GM19023 (cell line): ENCODE data around the gene DDX24.
"Not testable (repeated sequence)": the region's sequence is repeated elsewhere in the genome, so short reads cannot be mapped to it uniquely, and the experiment has no call there.

Experiments
- ATAC-seq: cut with Tn5 transposase; IDR thresholded peaks from one replicate; pipeline ENCODE4 v1.9.1; 2021; ENCODE audit warnings: mild to moderate bottlenecking, moderate library complexity; ENCODE audit not compliant: unreplicated experiment

DDX24 gene

DNA sequence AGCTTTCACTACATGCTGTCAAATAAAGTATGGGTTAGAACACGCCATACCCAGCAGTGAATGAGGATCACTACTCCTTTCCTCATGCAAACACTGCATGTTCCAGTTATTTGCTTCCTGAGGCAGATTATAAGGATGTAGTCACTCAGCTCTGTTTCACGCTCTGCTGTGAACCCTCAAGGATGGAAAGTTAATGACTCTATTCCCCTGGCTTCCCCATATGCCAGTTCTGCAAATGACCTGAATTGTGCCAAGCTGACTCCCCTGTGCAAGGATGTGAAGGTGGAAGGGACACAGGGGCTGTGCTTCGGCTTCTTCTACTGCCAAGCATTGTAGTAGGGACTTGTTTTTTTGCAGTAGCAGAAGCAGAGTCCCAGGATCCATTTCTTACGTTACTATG lies 6.9 kb upstream of the DDX24 start:
- ATAC-seq, result no peak

- peak; percentile 24 for ATAC-seq
These were observed 401 bp upstream of the DDX24 start for GRCh38 chr14:94081386-94081820.

DNA sequence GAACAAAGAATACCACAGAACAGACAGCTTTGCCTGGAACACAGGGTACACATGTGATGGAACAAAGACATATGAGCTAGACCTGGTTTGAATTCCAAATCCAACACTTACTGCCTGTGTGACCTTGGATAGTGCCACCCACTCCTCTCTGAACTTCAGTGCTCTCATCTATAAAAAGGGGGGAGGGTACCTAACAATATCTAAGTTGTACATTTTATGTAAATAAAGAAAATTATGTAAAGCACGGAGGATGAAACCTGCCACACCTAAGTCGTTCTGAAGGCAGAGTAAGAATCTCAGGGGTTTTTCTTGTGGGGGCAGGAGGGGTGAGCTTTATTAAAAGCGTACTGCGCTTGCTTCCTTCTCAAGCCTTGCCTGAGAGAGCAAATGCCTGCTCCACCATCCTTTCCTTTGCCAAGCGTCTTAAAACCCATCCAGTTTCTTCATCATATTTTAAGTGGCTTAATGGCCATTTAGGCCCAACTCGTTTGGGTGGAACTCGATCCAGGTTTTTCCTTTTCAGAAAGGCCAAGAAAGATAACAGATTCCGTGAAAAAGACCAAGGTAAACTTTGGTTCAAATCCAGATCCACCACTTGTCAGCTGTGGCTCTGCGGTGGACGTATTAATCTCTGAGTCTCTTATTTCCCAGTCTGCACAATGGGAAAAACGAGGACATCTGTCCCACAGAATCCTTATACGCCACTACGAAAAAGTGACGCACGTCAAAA lies 946 bp downstream of the DDX24 start:
- ATAC-seq, result no peak

GRCh38 chr14:94077823-94078222 lies 3.2 kb downstream of the DDX24 start:
- ATAC-seq, result no peak

DNA sequence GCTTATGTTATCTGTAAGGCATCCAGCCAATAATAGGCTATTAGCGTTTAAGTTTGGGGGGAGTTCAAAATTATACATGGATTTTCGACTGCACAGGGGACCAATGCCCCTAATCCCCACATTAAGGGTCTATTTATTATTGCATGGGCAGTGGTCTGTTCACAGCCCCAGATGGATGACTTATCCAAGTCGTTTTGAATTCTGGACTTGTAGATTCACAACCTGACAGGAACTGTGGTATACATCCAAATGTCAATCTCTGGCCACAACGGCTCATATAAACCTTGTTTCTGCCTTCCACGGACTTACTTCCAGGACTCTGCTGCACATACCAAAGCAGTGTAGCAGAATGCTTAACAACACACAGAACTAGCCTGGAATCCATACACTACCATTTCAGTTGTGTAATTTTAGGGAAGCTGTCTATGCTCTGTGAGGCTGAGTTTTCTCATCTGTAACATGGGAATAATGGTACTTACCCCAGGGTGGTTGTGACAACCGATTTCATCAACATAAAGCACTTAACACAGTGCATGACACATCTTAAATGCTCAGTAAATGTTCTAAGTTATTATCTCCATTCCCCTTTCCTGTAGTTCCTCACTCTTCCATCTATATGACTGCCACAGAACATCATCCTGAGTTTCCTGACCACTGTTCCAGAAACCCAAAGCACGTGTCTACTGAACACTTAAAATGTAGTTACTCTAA lies 3.7 kb downstream of the DDX24 start:
- ATAC-seq, result no peak

DNA sequence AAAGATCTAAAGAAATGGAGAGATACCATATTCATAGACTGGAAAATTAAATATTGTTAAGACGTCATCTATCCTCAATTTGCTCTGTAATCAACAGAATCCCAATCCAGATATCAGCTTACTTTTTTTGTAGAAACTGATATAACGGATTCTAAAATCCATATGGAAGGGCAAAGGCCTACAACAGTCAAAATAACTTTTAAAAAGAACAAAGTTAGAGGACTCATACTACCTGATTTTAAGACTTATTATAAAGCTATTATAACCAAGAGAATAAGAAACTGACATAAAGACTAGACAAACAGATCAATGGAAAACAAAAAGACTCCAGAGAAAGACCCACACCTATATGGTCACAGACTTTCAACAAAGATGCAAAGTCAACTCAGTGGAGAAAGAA lies 6.0 kb downstream of the DDX24 start:
- no peak for ATAC-seq

DNA sequence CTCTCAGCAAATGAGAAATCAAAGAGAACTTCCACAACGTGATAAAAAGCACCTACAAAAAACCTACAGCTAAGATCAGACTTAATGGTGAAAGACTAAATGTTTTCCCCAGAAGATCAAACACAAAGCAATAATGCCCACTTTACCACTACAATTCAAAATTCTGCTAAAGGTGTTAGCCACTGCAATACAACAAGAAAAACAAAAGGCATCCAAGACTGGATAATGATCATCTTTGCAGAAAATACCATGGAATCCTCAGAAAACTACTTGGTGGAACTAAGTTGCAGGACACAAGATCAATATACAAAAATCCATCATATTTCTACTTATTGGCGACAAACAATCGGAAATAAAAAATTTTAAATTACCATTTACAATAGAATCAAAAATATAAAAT lies 6.5 kb downstream of the DDX24 start:
- ATAC-seq, result no peak

DNA sequence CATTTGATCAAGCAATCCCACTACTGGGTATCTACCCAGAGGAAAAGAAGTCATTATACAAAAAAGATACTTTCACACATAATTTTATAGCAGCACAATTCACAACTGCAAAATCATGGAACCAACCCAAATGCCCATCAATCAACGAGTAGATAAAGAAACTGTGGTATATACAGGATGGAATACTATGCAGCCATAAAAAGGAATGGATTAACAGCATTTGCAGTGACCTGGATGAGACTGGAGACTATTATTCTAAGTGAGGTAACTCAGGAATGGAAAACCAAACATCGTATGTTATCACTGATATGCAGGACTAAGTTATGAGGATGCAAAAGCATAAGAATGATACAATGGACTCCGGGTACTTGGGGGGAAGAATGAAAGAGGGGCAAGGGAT lies 8.9 kb downstream of the DDX24 start:
- not testable (repeated sequence) for ATAC-seq

GRCh38 chr14:94066089-94066676 lies 14.8 kb downstream of the DDX24 start:
- no peak for ATAC-seq

- no peak for ATAC-seq
These were observed 18.6 kb downstream of the DDX24 start for GRCh38 chr14:94062344-94062940.

- ATAC-seq, result no peak
These were observed 21.0 kb downstream of the DDX24 start for GRCh38 chr14:94059998-94060397.

DNA sequence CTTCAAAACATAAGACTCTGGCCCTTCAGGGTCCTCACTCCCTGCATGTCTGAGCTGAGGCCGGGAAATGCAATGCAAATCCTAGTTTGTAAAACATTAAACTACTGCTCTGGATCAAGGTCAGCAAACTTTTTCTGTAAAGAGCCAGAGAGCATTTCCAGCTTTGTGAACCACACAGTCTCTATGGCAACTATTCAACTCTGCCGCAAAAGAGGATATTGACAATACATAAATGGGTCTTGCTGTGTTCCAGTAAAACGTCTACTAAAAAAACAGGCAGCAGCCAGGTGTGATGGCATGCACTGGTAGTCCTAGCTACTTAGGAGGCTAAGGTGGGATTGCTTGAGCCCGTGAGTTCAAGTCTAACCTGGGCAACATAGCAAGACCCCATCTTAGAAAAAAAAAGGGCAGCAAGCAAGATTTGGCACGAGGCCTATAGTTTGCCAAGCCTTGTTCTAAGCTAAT lies 22.3 kb downstream of the DDX24 start:
- ATAC-seq, result no peak

- no peak for ATAC-seq
These were observed 22.8 kb downstream of the DDX24 start for GRCh38 chr14:94058128-94058673.

GRCh38 chr14:94056579-94057308 lies 24.3 kb downstream of the DDX24 start:
- ATAC-seq, result peak; percentile 84

DNA sequence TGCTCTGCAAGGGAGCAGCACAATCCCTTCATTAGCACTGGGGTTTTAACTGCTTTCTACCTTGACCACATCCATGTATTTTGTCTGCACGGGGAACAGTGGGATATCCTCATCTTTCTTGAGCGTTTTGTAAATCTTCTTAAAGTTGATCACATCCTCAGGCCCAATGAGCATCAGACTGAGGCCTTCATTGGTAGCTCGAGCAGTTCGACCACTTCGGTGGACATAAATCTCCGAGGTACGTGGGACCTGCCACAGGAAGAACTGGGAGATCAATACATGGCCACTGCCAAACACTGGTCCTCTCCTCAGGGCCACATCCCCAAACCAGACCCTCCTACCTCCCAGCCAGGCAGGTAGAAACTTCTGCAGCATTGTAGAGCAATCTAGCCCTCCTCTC lies 26.1 kb downstream of the DDX24 start:
- no peak for ATAC-seq

GRCh38 chr14:94054401-94054800 lies 26.6 kb downstream of the DDX24 start:
- no peak for ATAC-seq

DNA sequence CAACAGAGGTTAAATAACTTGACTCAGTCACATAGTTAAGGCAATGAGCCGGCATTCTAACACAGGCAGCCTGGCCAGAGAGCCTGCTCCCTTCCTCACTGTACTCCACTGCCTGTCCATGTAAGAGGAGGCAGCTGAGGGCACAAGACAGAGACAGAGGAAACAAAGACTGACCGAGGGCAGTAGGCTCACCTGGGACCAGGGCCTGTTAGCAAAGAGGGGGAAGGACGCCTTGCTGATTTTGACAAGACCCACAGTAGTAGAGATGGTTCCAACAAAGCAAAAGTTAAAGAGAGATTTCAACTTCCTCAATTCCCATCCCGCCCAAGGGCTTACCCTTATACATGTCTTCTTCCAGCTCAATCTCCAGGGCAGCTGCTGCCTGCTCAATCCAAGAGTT lies 28.3 kb downstream of the DDX24 start:
- ATAC-seq, result no peak

GRCh38 chr14:94052199-94052598 lies 28.8 kb downstream of the DDX24 start:
- no peak for ATAC-seq

DNA sequence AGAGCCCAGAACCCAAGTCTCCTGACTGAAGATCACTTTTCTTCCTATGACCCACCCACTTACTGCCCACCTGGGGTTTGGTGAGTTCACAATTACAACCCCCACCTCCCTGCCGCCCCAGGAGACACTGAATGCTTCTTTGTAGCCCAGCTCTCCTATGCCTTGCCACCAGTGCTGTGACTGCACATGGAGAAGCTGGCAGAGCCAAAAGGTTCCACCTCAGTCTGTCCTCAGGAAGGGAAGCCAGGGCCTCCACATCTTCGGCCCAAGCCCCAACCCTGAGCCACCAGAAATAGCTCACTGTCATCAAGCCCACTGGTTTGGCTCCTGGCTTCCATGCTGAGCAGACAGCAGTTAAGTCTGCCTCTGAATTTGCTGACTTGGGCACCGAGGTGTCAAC lies 29.2 kb downstream of the DDX24 start:
- no peak for ATAC-seq

GRCh38 chr14:94051115-94051514 lies 29.9 kb downstream of the DDX24 start:
- no peak for ATAC-seq
